Erythroblast (primary cell): ENCODE data around the gene ALG6.
"Not testable (repeated sequence)": the region's sequence is repeated elsewhere in the genome, so short reads cannot be mapped to it uniquely, and the experiment has no call there.

Experiments
- DNase-seq, 2 experiments: peaks; one replicate each; lab custom pipeline; 2025; lab: John Stamatoyannopoulos, UW
- GATA1 ChIP-seq: IDR thresholded peaks from 2 replicates; pipeline ENCODE4 v1.6.1; 2011; ENCODE audit warnings: low read depth, mild to moderate bottlenecking, control low read depth, low read length, moderate library complexity
- POLR2A ChIP-seq: IDR thresholded peaks from 2 replicates; pipeline ENCODE4 v1.6.1; 2011; ENCODE audit warnings: mild to moderate bottlenecking, low read length

The ALG6 gene

DNA sequence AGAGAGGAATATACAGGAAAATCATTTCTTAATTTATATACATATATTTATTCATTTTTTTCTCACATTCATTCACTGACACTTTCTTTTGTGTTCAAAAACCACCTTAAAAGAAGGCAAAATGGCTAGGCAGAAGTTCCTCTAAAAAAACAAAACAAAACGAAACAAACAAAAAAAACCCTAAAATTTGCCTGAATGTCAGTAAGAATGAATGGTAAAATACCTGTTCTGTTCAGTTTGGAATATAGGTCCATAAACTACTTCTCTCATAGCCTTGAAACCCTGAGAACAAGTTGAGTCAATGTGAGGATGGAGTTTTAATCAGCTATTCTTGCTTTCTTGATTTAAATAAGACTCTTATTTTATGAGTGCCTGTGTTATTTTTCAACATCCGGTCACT is 14.7 kb upstream of the ALG6 start:
- no peak for DNase-seq
- TF ChIP-seq POLR2A = no peak
- TF ChIP-seq GATA1 = no peak

- not testable (repeated sequence) for DNase-seq
Measured at GRCh38 chr1:63356234-63356633, 11.2 kb upstream of the ALG6 start.

DNA sequence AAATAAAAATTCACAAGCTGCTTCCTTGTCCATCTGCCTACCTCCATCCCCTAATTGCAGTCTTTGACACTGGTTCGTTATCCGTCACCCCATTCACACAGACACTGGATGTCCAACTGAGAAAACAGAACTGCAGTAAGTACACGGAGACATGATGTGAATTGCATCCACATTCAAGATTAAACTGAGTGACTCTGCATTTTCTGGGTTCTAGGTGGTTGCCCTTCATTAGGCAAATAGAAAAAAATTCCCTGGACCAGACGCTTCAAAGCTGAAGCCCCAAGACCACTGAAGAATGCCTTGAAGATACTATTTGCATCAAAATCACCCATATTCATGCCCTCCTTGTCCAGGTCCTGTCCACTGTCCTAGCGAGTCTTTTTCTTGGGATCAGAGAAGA is 7.9 kb upstream of the ALG6 start:
- no peak for TF ChIP-seq GATA1
- TF ChIP-seq POLR2A = no peak

GRCh38 chr1:63362073-63362472 is 5.4 kb upstream of the ALG6 start:
- DNase-seq = no peak
- TF ChIP-seq POLR2A (no peak), GATA1 (no peak)

More for the DNA sequence above, 7.9 kb upstream of the ALG6 start:
- no peak for DNase-seq

GRCh38 chr1:63362578-63362977 is 4.8 kb upstream of the ALG6 start:
- peak in 1 of 2 experiments; percentile 4 for DNase-seq
- no peak for TF ChIP-seq GATA1
- TF ChIP-seq POLR2A = no peak

DNA sequence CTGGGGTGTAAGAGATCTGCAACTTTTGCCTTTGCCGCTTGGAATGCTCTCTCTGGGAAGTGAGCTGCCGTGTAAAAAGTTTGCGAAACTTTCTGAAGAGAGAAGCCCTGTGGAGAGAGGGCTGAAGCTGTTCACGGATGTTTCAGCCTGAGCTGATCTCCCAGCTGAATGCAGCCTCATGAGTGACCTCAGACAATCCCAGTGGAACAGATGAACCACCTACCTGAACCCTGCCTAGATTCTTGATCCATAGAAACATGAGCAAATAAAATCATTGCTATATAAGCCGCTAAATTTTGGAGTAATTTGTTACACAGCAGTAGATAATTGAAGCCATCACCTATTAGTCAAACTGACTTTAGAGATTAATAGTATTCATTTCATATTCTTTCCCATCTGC is 4.4 kb upstream of the ALG6 start:
- DNase-seq = no peak
- no peak for TF ChIP-seq GATA1
- no peak for TF ChIP-seq POLR2A

DNA sequence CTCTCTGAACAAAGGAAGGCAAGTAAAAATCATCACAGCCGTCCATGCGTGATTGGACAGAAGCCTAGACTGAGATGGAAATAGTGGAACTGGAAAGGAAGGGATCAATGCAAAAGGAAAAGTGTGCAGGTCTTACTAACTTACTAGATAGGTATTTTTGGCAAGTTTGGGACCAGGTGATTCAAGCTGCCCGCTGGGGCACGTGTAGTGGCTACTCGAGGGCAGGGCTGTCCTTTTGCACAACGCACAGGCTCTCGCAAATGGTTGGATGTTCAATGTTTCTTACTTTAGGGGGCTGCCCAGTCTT is 566 bp upstream of the ALG6 start:
- TF ChIP-seq GATA1 = no peak
- TF ChIP-seq POLR2A = no peak

GRCh38 chr1:63368131-63368530 is 704 bp downstream of the ALG6 start:
- TF ChIP-seq POLR2A = no peak
- no peak for TF ChIP-seq GATA1
- DNase-seq = peak; percentile 55 to 61

More for the DNA sequence above, 566 bp upstream of the ALG6 start:
- DNase-seq = no peak

DNA sequence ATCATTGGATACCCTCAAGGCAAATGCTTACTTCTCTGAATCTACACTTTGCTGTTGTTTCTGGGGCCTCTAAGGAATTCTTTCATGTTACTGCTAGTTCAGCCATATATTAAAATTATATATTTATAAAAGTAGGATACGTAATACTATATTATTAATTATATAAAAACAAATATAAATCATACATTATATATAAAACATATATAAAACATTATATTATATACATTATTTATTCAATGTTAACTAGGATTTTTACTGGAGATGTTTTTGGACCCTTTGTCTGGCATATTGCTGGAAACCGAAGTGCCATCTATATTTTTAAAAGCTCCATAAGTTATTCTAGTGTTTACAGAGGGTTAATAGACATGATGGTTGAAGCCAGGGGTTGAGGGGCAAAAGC is 12.2 kb downstream of the ALG6 start:
- TF ChIP-seq GATA1 (no peak), POLR2A (no peak)
- DNase-seq = no peak

- no peak for DNase-seq
- TF ChIP-seq POLR2A (no peak), GATA1 (no peak)
Measured at GRCh38 chr1:63381741-63382140, 14.3 kb downstream of the ALG6 start.

- TF ChIP-seq POLR2A (no peak), GATA1 (no peak)
- DNase-seq = no peak
Measured at GRCh38 chr1:63401945-63402344, 34.5 kb downstream of the ALG6 start.

- DNase-seq = peak; percentile 16 to 36
- TF ChIP-seq GATA1 (no peak), POLR2A (no peak)
Measured at GRCh38 chr1:63403386-63403785, 36.0 kb downstream of the ALG6 start.

DNA sequence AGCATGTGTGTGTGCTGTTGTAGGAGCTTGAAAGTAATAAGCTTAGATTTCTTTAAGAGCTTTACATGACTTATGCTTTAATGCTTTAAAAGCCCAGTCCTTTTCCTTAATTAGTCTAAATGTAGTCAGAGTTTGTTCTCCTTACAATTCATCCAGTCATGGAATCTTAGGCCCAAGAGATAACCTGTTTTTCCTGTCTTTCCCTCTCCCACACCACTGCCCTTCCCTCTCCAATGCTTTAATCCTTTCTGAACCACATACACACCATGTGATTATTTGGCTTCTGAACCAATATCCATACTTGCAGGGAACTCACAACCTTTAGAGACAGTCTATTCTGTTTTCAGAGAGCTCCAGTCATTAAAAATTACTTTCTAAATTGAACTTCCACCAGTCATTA is 37.6 kb downstream of the ALG6 start:
- no peak for DNase-seq
- TF ChIP-seq POLR2A (no peak), GATA1 (no peak)

DNA sequence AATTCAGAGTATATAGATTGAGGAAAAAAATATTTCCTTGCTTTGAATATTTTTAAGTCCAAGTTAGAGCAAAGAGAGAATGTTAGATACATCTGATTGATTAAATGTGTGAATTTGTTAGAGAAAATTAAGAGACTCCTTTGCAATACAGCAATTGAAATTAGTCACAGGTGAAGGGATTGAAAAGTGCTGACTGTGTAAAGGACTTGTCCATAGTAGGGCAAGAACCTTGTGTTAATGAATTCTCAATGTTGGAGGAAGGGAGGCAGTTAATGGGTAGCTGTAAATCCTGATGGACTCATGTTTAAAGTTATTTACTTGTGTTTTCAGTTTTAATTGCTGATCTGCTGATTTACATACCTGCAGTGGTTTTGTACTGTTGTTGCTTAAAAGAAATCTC is 38.6 kb downstream of the ALG6 start:
- TF ChIP-seq POLR2A = no peak
- TF ChIP-seq GATA1 = no peak
- no peak for DNase-seq

GRCh38 chr1:63407002-63407401 is 39.6 kb downstream of the ALG6 start:
- TF ChIP-seq POLR2A = no peak
- TF ChIP-seq GATA1 = no peak
- no peak for DNase-seq

DNA sequence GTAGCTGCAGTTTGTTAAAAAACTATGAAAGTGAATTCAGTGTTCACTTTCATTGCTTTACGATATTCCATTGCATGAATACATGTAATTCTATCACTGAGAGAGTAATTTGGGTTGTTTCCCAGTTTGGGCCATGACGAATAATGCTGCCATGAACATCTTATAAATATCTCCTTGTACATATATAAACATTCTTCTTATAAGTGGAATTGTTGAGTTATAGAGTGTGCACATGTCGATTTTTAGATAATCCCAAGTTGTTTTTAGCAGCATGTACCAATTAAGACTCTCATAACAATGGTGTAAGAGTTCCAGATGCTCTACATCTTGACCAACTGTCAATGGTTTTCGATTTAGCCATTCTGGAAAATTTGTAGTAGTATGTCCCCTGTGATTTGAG is 40.9 kb downstream of the ALG6 start:
- TF ChIP-seq POLR2A = no peak
- no peak for TF ChIP-seq GATA1
- DNase-seq = no peak

DNA sequence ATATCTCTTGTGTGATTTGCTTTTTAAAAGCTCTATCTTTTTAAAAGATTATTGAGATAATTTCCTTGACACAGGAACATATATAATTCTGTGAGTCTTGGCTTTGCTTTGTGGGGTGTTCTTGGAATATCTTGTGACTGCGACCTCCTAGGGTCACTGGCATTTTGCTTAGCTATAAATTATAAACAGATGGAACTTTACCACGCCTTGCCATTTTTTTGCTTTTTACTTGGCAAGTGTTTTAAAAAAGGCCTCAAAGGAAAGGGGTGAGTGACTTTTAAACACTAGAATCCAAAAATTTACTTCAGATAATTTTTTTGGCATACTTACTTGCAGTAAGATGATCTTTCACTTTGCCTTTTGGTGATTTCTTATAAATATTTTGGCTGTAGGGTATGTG is 43.6 kb downstream of the ALG6 start:
- DNase-seq = no peak
- TF ChIP-seq GATA1 (no peak), POLR2A (no peak)
